ENCODE measurements around the gene SORCS1. TPM values are rescaled to one million over a fixed set of nuclear protein-coding genes. Genes with fewer than 3 reads are reported as not detected.

Gene SORCS1
- total RNA-seq, 1 experiment from 2014 or later, result not detected

- Histone ChIP-seq H3K4me1 (no peaks in the 10 kb centered on the region), H3K27me3 (replicated peaks; ENCODE audit: control insufficient read depth, insufficient read depth, low read length) (no peaks in the 10 kb centered on the region), H3K36me3 (ENCODE audit: control insufficient read depth, insufficient read depth, low read length) (no peaks in the 10 kb centered on the region), H3K4me3 (ENCODE audit: low read depth, low read length) (no peak overlapping the region), H3K9me3 (no peaks in the 10 kb centered on the region)
- intact Hi-C loops (cut with micrococcal nuclease; ENCODE audit: unreplicated experiment), result no loop called here
- H3K4me1 Mint-ChIP-seq (ENCODE audit: low read depth, unreplicated experiment), result no peaks in the 10 kb centered on the region
- no peak for TF ChIP-seq CTCF (IDR thresholded peaks at IDR 0.05; ENCODE audit: insufficient read depth in 1 of 2, low read depth in 1 of 2, low read length in 1 of 2, severe bottlenecking in 1 of 2, unreplicated experiment in 1 of 2)
- peaks cover 16% of the 10 kb centered on the region for H3K9me3 Mint-ChIP-seq (ENCODE audit: unreplicated experiment)
- H3K27ac Mint-ChIP-seq (ENCODE audit: unreplicated experiment), result no peak overlapping the region
- H3K4me3 Mint-ChIP-seq (ENCODE audit: unreplicated experiment), result no peak overlapping the region
- BruUV-seq (replicated peaks), result no TSS peak
- no peaks in the 10 kb centered on the region for H3K36me3 Mint-ChIP-seq (ENCODE audit: insufficient read depth, unreplicated experiment)
- DNase-seq, result no peak
- POLR2A ChIA-PET, result no interaction called here
- CTCF ChIA-PET, result no interaction called here
- H3K27me3 Mint-ChIP-seq (ENCODE audit: insufficient read depth, unreplicated experiment), result no peaks in the 10 kb centered on the region
Observed at GRCh38 chr10:106864031-106864430, 300.5 kb downstream of the SORCS1 start.

GRCh38 chr10:106863549-106863948 is 301.0 kb downstream of the SORCS1 start:
- BruUV-seq (replicated peaks), result no TSS peak
- Histone ChIP-seq H3K36me3 (ENCODE audit: control insufficient read depth, insufficient read depth, low read length) (no peaks in the 10 kb centered on the region), H3K9me3 (no peaks in the 10 kb centered on the region), H3K4me1 (no peaks in the 10 kb centered on the region), H3K27me3 (replicated peaks; ENCODE audit: control insufficient read depth, insufficient read depth, low read length) (no peaks in the 10 kb centered on the region), H3K4me3 (ENCODE audit: low read depth, low read length) (no peak overlapping the region)
- intact Hi-C loops (cut with micrococcal nuclease; ENCODE audit: unreplicated experiment), result no loop called here
- Mint-ChIP-seq H3K27ac (ENCODE audit: unreplicated experiment) (no peak overlapping the region), H3K9me3 (ENCODE audit: unreplicated experiment) (peaks cover 16% of the 10 kb centered on the region), H3K4me1 (ENCODE audit: low read depth, unreplicated experiment) (no peaks in the 10 kb centered on the region), H3K36me3 (ENCODE audit: insufficient read depth, unreplicated experiment) (no peaks in the 10 kb centered on the region), H3K27me3 (ENCODE audit: insufficient read depth, unreplicated experiment) (no peaks in the 10 kb centered on the region), H3K4me3 (ENCODE audit: unreplicated experiment) (no peak overlapping the region)
- TF ChIP-seq CTCF (IDR thresholded peaks at IDR 0.05; ENCODE audit: insufficient read depth in 1 of 2, low read depth in 1 of 2, low read length in 1 of 2, severe bottlenecking in 1 of 2, unreplicated experiment in 1 of 2), result no peak
- ChIA-PET CTCF (no interaction called here), POLR2A (no interaction called here)
- DNase-seq, result no peak

- H3K9me3 ChIP-seq, result 0 out of 2 replicates have a peak, but pooled peaks cover 6% of the 10 kb centered on the region
- no peaks in the 10 kb centered on the region for H3K4me1 Mint-ChIP-seq (ENCODE audit: low read depth, unreplicated experiment)
- ChIA-PET CTCF (no interaction called here), POLR2A (no interaction called here)
- no TSS peak for BruUV-seq (replicated peaks)
- no peak for TF ChIP-seq CTCF (IDR thresholded peaks at IDR 0.05; ENCODE audit: insufficient read depth in 1 of 2, low read depth in 1 of 2, low read length in 1 of 2, severe bottlenecking in 1 of 2, unreplicated experiment in 1 of 2)
- intact Hi-C loops (cut with micrococcal nuclease; ENCODE audit: unreplicated experiment), result no loop called here
- H3K27me3 ChIP-seq (replicated peaks; ENCODE audit: control insufficient read depth, insufficient read depth, low read length), result no peaks in the 10 kb centered on the region
- peaks cover 8% of the 10 kb centered on the region for H3K9me3 Mint-ChIP-seq (ENCODE audit: unreplicated experiment)
- DNase-seq, result no peak
- no peaks in the 10 kb centered on the region for H3K36me3 Mint-ChIP-seq (ENCODE audit: insufficient read depth, unreplicated experiment)
- H3K27me3 Mint-ChIP-seq (ENCODE audit: insufficient read depth, unreplicated experiment), result no peaks in the 10 kb centered on the region
- H3K36me3 ChIP-seq (ENCODE audit: control insufficient read depth, insufficient read depth, low read length), result no peaks in the 10 kb centered on the region
- H3K27ac Mint-ChIP-seq (ENCODE audit: unreplicated experiment), result no peak overlapping the region
- H3K4me3 ChIP-seq (ENCODE audit: low read depth, low read length), result no peak overlapping the region
- no peak overlapping the region for H3K4me3 Mint-ChIP-seq (ENCODE audit: unreplicated experiment)
- no peaks in the 10 kb centered on the region for H3K4me1 ChIP-seq
Observed at GRCh38 chr10:106859892-106860652, 304.4 kb downstream of the SORCS1 start.

Measured in Caco-2 (cell line).